Skeletal muscle tissue (tissue), 4 donors: ENCODE results near the gene KIAA1614. TPM values are rescaled to one million over a fixed set of nuclear protein-coding genes. Genes with fewer than 3 reads are reported as not detected.

ENCODE experiments used
- H3K27ac ChIP-seq: one replicate; pipeline ENCODE4 v1.7.0; 2013; ENCODE audit warnings: mild to moderate bottlenecking, low read depth, low read length, inconsistent platforms
- H3K27me3 ChIP-seq, 3 donors: one replicate each; pipeline ENCODE4 v1.7.0; 2013; ENCODE audit warnings: low read length in 3 of 3; ENCODE audit not compliant: control insufficient read depth in 3 of 3, insufficient read depth in 3 of 3
- H3K36me3 ChIP-seq, 3 donors: one replicate each; pipeline ENCODE4 v1.7.0; 2013; ENCODE audit warnings: low read length in 3 of 3; ENCODE audit not compliant: control insufficient read depth in 3 of 3, insufficient read depth in 3 of 3
- H3K4me1 ChIP-seq, 3 donors: one replicate each; pipeline ENCODE4 v1.7.0; 2013; ENCODE audit warnings: low read length in 3 of 3, mild to moderate bottlenecking in 3 of 3; ENCODE audit not compliant: control insufficient read depth in 3 of 3, insufficient read depth in 3 of 3
- H3K4me3 ChIP-seq, 3 donors: one replicate each; pipeline ENCODE4 v1.7.0; 2013; ENCODE audit warnings: low read length in 3 of 3
- H3K9ac ChIP-seq, 3 donors: one replicate each; pipeline ENCODE4 v1.7.0; 2013; ENCODE audit warnings: low read length in 3 of 3, mild to moderate bottlenecking in 3 of 3, moderate library complexity in 2 of 3, low read depth in 1 of 3
- H3K9me3 ChIP-seq, 3 donors: one replicate each; pipeline ENCODE4 v1.7.0; 2013; ENCODE audit warnings: low read length in 3 of 3; ENCODE audit not compliant: control insufficient read depth in 3 of 3
- total RNA-seq: library from RNA; depleted of rRNA; stranded (reverse); fragments of >200 nt; gene quantifications from one replicate; pipeline ENCODE4 v1.2.3, GENCODE V29; 2014
- donor health status: Osteomylitis.

The KIAA1614 gene
- total RNA-seq, 1 donor from 2014 or later: 13.6 TPM

DNA sequence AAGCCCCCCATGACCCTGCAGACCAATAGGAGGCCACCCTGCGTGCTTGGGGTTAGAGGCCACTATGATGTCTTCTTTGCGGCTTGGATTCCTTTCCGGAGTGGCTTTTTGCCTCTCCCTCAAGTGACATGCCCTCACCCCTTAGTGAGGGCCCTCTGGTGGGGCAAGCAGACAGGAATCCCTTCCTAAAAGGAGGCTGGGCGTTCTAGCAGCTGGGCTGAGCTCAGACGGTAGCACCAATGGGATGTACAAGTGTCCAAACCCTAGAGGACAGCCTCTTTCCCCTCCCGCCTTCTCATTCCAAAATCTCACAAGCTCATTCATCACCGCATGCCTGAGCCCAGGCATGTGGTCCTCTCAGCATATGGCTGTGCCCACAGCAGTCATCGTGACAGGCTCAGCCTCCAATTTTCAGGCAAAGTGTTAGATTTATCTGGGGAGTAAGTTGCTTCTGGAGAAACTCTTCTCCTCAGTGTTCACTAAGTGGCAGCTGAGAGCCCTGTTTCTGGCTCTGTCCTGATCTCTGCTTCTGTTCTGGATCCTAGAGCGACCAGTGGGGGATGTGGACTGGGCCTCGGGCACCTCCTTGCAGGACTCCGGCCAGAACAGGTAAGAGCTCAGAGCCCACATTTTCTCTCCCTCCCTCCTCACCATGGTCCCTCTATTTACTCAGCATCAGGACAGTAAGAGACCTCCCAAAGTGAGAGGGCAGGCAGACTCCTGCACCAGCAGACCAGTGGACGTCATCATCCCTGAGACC, 4.8 kb downstream of the KIAA1614 start:
- Histone ChIP-seq H3K27me3 (peaks cover 0 to 5% (median 0%) of the 10 kb centered on the region in 3 donors), H3K36me3 (no peaks in the 10 kb centered on the region), H3K9ac (no peak overlapping the region), H3K9me3 (no peaks in the 10 kb centered on the region), H3K4me3 (no peak overlapping the region), H3K4me1 (peaks cover 0 to under 1% (median 0%) of the 10 kb centered on the region in 3 donors), H3K27ac (no peak overlapping the region)

DNA sequence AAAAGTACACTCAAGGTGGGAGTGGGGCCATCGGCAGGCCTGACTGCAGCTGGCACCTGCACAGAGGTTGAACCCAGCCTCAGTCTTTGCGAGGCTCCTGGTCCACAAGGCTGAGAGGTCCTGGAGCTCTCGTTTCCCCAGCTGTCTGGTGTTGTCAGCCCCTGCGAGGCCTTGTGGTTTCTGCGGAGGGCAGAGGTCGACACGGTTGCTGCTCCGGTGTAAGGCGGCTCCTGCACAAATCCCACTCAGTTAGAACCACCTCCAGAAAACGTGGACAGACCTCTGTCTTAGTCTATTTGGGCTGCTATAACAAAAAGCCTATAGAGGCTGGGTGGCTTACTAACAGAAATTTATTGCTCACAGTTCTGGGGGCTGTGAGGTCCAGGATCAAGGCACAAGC, 5.8 kb downstream of the KIAA1614 start:
- no peak overlapping the region for H3K4me3 ChIP-seq
- no peaks in the 10 kb centered on the region for H3K9me3 ChIP-seq
- no peaks in the 10 kb centered on the region for H3K36me3 ChIP-seq
- peaks cover 0 to 2% (median 0%) of the 10 kb centered on the region in 3 donors for H3K4me1 ChIP-seq
- peaks cover 0 to 3% (median 0%) of the 10 kb centered on the region in 3 donors for H3K27me3 ChIP-seq
- no peak overlapping the region for H3K9ac ChIP-seq
- H3K27ac ChIP-seq: no peak overlapping the region

DNA sequence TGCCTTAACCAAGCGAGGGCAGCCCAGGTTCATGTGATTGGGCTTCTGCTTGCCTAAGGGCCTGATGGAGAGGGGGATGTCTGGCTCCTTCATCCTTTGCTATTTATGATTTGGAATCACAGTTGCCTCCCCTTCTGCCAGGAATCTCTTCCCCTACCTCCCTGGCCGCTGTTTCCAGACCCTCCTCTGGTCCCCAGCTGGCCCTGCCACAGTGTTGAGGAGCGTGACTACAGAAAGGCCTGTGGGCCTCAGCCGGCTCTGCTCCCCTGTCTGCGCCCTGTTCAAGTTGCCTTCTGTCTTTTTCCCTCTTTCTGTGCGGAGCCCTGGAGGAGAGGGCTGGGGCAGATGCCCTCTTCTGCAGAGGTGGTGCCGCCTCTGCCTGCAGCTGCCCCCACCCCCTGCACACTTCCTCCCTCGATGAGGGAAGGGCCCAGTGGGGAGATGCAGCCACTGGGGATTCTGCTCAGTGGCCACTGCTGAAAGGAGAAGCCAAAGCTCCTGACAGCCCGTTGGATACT, 6.5 kb downstream of the KIAA1614 start:
- Histone ChIP-seq H3K9ac (no peak overlapping the region), H3K4me3 (no peak overlapping the region), H3K4me1 (peaks cover 0 to 2% (median 0%) of the 10 kb centered on the region in 3 donors), H3K9me3 (no peaks in the 10 kb centered on the region), H3K36me3 (no peaks in the 10 kb centered on the region), H3K27me3 (peaks cover 0 to under 1% (median 0%) of the 10 kb centered on the region in 3 donors), H3K27ac (no peak overlapping the region)

DNA sequence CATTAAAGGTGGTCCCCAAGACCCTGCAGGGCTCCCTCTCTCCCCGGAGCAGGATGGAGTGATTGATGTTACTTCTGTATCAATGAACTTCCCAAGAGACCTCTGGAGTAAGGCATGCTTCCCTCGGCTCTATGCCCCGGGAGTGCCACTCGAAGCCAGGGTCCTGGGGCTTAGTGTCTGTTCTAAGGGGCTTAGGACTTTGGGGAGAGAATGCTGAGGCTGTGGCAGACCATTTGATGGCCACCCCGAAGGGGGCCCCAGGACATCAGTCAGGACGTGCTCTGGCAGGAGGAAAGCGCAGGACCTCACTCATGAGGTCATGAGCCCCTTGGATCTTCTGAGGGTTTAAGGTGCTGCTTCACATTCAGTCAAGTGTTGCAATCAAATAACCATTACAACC, 7.5 kb downstream of the KIAA1614 start:
- no peaks in the 10 kb centered on the region for H3K9me3 ChIP-seq
- no peaks in the 10 kb centered on the region for H3K36me3 ChIP-seq
- H3K27me3 ChIP-seq: no peaks in the 10 kb centered on the region
- no peak overlapping the region for H3K9ac ChIP-seq
- no peak overlapping the region for H3K27ac ChIP-seq
- no peak overlapping the region for H3K4me3 ChIP-seq
- peaks cover 0 to 2% (median under 1%) of the 10 kb centered on the region in 3 donors for H3K4me1 ChIP-seq

DNA sequence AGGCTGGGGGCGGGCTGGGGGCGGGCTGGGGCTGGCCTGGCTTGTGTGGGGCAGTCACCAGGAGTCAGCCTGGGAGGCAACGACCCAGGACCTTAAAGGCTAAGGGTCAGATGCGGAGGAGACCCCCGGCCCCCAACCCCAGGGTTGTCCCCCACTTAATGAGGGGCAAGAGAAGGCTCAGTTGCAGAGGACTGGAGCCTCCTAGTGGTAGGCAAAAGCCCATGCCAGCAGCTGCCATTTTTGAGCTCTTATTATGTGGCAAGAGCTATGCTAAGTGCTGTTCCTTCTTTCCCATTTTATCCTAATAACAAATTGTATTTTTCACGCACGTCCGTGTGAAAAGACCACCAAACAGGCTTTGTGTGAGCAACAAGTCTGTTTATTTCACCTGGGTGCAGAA, 8.0 kb downstream of the KIAA1614 start:
- Histone ChIP-seq H3K4me3 (no peak overlapping the region), H3K27me3 (no peaks in the 10 kb centered on the region), H3K9me3 (no peaks in the 10 kb centered on the region), H3K4me1 (peaks cover 4 to 7% (median 5%) of the 10 kb centered on the region in 3 donors), H3K9ac (no peak overlapping the region), H3K36me3 (no peaks in the 10 kb centered on the region), H3K27ac (no peak overlapping the region)

DNA sequence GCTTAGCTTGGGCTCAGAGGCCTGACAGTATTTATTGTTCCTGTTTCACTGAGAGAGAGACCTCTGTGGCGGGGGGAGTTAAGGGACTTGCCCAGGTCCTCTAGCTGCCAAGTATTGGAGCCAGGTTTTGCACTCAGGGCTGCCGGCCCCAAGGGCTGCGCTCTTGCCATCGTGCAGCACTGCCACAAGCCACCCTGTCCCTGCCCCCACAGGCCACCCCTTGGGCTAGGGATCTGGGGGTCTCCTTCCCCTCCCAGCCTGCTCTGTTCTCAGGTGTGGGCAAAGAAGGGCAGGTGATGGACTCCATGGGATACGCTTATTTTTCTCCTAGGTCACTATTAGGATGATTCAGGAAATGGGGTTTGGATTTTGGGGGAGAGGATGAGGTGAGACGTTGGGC, 8.7 kb downstream of the KIAA1614 start:
- Histone ChIP-seq H3K36me3 (no peaks in the 10 kb centered on the region), H3K9ac (no peak overlapping the region), H3K9me3 (no peaks in the 10 kb centered on the region), H3K27ac (no peak overlapping the region), H3K4me3 (no peak overlapping the region), H3K4me1 (peaks cover 11 to 14% (median 12%) of the 10 kb centered on the region in 3 donors), H3K27me3 (no peaks in the 10 kb centered on the region)

DNA sequence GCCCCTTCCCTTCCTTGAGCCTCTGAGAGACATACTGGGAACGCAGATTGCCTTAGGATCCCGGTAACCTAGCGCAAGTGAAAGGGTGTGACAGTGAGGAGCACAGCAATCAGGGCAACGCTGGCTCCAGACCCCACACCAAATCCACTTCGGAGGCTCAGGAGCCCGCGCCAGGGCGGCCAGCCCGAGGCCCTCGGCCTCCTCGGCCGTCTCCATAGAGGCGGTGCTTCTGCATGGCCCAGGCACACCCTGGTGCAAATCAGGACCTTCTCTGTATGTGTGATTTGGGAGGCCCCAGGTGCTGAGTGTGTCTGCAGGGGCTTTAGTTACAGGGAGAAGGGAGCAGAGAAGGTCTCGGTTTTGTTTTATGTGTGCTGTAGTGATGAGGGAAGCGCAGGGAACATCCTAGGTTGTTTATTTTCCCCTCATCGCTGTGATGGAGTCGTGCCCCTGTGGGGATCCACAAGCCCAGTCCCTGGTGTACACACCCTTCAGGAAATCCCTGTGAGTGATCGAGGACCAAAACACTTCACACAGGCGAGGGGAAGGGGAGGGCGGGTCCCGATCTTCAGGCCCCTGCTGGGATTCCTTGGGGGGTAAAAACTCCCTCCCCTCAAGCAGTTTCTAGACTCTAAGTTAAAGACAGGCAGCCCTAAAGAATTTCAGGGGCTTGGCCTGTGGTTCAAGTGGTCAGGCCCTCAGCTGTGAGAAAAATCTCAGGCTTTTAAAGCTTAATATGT, 9.4 kb downstream of the KIAA1614 start:
- no peaks in the 10 kb centered on the region for H3K9me3 ChIP-seq
- H3K27me3 ChIP-seq: no peaks in the 10 kb centered on the region
- no peak overlapping the region for H3K27ac ChIP-seq
- no peak overlapping the region for H3K4me3 ChIP-seq
- H3K36me3 ChIP-seq: no peaks in the 10 kb centered on the region
- peaks cover 18 to 21% (median 19%) of the 10 kb centered on the region in 3 donors for H3K4me1 ChIP-seq
- no peak overlapping the region for H3K9ac ChIP-seq

DNA sequence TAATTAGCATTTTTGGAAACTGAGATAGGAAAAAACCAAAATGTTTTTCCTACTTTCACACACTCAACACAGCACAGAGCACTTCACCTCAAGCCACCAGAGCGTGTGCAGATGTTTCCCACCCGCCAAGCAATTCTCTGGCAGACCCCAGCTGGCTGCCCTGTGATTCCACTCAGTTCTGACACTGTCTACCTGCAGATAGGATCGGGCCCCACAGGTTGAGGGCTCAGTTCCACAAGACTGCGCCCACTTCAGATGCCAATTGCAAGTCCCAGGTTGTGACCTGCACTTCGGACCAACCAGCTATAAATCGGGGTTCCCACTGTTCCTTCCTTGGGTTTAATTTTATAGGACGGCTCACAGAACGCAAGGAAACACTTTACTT, 9.9 kb downstream of the KIAA1614 start:
- Histone ChIP-seq H3K4me3 (no peak overlapping the region), H3K9me3 (no peaks in the 10 kb centered on the region), H3K36me3 (no peaks in the 10 kb centered on the region), H3K9ac (no peak overlapping the region), H3K27me3 (no peaks in the 10 kb centered on the region), H3K4me1 (peaks cover 22 to 26% (median 24%) of the 10 kb centered on the region in 3 donors), H3K27ac (no peak overlapping the region)

DNA sequence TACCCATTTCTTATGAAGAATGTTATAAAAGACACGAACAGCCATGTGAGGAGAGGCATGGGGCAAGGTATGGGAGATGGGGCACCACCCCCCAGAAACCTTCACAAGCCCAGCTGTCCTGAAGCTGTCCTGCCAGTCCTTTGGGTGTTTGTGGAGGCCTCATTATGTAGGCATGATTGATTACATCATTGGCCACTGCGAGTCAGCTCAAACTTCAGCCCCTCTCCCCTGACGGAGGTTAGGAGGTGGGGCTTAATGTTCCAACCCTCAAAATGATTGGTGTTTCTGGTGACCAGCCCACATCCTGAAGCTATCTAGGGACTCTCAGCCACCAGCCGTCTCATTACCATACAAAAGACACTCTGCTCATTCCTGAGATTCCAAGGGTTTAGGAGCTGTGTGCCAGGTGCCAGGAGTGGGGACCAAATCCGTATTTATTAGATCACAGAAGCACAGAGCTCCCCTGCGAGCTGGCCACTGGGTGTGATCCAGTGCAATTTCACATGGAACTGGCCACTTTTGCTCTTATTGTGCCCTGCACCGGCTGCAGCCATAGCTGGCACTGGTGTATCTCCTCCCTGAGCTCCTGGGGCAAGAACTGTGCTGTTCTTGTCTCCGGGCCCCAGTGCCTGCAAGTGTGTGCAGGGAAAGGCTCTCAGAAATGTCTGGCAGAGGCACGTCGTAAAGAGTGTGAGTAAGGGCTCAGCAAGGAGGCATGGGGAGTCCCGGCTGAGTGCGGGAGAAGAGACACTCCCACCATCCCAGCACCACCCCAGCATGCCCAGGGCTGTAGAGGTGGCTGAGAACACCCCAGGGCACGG, 10.5 kb downstream of the KIAA1614 start:
- no peaks in the 10 kb centered on the region for H3K36me3 ChIP-seq
- peaks cover 22 to 30% (median 29%) of the 10 kb centered on the region in 3 donors for H3K4me1 ChIP-seq
- no peak overlapping the region for H3K27ac ChIP-seq
- H3K4me3 ChIP-seq: no peak overlapping the region
- H3K9ac ChIP-seq: no peak overlapping the region
- no peaks in the 10 kb centered on the region for H3K27me3 ChIP-seq
- H3K9me3 ChIP-seq: no peaks in the 10 kb centered on the region
